HL-60 (cell line): ENCODE measurements around the gene MYO1B.

Experiments
- GABPA ChIP-seq: IDR thresholded peaks from 2 replicates; pipeline ENCODE4 v1.6.1; 2012; ENCODE audit warnings: low read depth
- POLR2AphosphoS5 ChIP-seq: IDR thresholded peaks from 2 replicates; pipeline ENCODE4 v1.6.1; 2012; ENCODE audit warnings: low read depth
- SPI1 ChIP-seq: IDR thresholded peaks from 2 replicates; pipeline ENCODE4 v1.6.1; 2012; ENCODE audit warnings: low read depth, mild to moderate bottlenecking, borderline replicate concordance
- TF ChIP-seq, protein P1 (sequence below): IDR thresholded peaks from one replicate; pipeline ENCODE4 v1.5.1; 2011; ENCODE audit warnings: low read length, control low read depth, inconsistent platforms; ENCODE audit not compliant: insufficient read depth
- TF ChIP-seq, protein P2 (sequence below): IDR thresholded peaks from 2 replicates; pipeline ENCODE4 v1.6.1; 2012; ENCODE audit warnings: low read depth; ENCODE audit not compliant: insufficient replicate concordance

- TF ChIP-seq, protein P1, sequence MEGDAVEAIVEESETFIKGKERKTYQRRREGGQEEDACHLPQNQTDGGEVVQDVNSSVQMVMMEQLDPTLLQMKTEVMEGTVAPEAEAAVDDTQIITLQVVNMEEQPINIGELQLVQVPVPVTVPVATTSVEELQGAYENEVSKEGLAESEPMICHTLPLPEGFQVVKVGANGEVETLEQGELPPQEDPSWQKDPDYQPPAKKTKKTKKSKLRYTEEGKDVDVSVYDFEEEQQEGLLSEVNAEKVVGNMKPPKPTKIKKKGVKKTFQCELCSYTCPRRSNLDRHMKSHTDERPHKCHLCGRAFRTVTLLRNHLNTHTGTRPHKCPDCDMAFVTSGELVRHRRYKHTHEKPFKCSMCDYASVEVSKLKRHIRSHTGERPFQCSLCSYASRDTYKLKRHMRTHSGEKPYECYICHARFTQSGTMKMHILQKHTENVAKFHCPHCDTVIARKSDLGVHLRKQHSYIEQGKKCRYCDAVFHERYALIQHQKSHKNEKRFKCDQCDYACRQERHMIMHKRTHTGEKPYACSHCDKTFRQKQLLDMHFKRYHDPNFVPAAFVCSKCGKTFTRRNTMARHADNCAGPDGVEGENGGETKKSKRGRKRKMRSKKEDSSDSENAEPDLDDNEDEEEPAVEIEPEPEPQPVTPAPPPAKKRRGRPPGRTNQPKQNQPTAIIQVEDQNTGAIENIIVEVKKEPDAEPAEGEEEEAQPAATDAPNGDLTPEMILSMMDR = no peak
- TF ChIP-seq POLR2AphosphoS5 (no peak), GABPA (no peak), SPI1 (no peak)
- TF ChIP-seq, protein P2, sequence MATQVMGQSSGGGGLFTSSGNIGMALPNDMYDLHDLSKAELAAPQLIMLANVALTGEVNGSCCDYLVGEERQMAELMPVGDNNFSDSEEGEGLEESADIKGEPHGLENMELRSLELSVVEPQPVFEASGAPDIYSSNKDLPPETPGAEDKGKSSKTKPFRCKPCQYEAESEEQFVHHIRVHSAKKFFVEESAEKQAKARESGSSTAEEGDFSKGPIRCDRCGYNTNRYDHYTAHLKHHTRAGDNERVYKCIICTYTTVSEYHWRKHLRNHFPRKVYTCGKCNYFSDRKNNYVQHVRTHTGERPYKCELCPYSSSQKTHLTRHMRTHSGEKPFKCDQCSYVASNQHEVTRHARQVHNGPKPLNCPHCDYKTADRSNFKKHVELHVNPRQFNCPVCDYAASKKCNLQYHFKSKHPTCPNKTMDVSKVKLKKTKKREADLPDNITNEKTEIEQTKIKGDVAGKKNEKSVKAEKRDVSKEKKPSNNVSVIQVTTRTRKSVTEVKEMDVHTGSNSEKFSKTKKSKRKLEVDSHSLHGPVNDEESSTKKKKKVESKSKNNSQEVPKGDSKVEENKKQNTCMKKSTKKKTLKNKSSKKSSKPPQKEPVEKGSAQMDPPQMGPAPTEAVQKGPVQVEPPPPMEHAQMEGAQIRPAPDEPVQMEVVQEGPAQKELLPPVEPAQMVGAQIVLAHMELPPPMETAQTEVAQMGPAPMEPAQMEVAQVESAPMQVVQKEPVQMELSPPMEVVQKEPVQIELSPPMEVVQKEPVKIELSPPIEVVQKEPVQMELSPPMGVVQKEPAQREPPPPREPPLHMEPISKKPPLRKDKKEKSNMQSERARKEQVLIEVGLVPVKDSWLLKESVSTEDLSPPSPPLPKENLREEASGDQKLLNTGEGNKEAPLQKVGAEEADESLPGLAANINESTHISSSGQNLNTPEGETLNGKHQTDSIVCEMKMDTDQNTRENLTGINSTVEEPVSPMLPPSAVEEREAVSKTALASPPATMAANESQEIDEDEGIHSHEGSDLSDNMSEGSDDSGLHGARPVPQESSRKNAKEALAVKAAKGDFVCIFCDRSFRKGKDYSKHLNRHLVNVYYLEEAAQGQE = no peak
Measured at GRCh38 chr2:191462370-191462769, 217.2 kb downstream of the MYO1B start.
